H1 (cell line): Measurements from ENCODE around the gene VPS41. TPM values are rescaled to one million over a fixed set of nuclear protein-coding genes. Genes with fewer than 3 reads are reported as not detected.

Experiments
- CTCF ChIA-PET: fragments of 300-600 bp; sonication (Branson Sonifier 250); formaldehyde crosslinking; loops from one replicate; lab custom pipeline; 2021; ENCODE audit not compliant: partially characterized antibody; lab: Charles Lee
- POLR2A ChIA-PET: fragments of 300-600 bp; sonication (Branson Sonifier 250); formaldehyde crosslinking; loops from one replicate; lab custom pipeline; 2021; ENCODE audit warnings: inconsistent platforms; ENCODE audit not compliant: partially characterized antibody; lab: Charles Lee
- DNase-seq, 2 experiments: peaks; one replicate each; pipeline versions ENCODE4 v3.0.0 to v3.0.0-alpha.2; 2010 to 2022; ENCODE audit warnings: low spot score in 2 of 2, low read depth in 1 of 2, mixed read lengths in 1 of 2
- FAIRE-seq: peaks from 2 replicates; lab custom pipeline; 2011; peaks lifted over from hg19 to GRCh38; lab: Jason Lieb, UNC
- H2AFZ ChIP-seq: 2 replicates; pipeline ENCODE4 v1.8.1; 2012; ENCODE audit warnings: low read length, inconsistent platforms
- H2AK5ac ChIP-seq: 2 replicates; pipeline ENCODE4 v1.6.1; 2013; ENCODE audit warnings: low read depth, low read length
- H2BK120ac ChIP-seq: replicated peaks from 2 replicates; pipeline ENCODE3; 2013; ENCODE audit warnings: low read depth, low read length, inconsistent platforms
- H2BK12ac ChIP-seq: 2 replicates; pipeline ENCODE4 v1.6.1; 2013; ENCODE audit warnings: low read depth, low read length
- H2BK15ac ChIP-seq: 2 replicates; pipeline ENCODE4 v1.6.1; 2013; ENCODE audit warnings: low read length
- H2BK20ac ChIP-seq: 2 replicates; pipeline ENCODE4 v1.6.1; 2013; ENCODE audit warnings: low read length
- H2BK5ac ChIP-seq: 2 replicates; pipeline ENCODE4 v1.6.1; 2013; ENCODE audit warnings: low read depth, low read length
- H3K14ac ChIP-seq: 2 replicates; pipeline ENCODE4 v1.6.1; 2013; ENCODE audit warnings: inconsistent platforms; ENCODE audit not compliant: insufficient read length
- H3K18ac ChIP-seq: 2 replicates; pipeline ENCODE4 v1.6.1; 2013; ENCODE audit warnings: low read length; ENCODE audit errors: extremely low read depth
- H3K23ac ChIP-seq: 2 replicates; pipeline ENCODE4 v1.6.1; 2013; ENCODE audit warnings: inconsistent platforms; ENCODE audit not compliant: insufficient read length
- H3K23me2 ChIP-seq: 2 replicates; pipeline ENCODE4 v1.6.1; 2013; ENCODE audit warnings: low read depth, low read length
- H3K27ac ChIP-seq: 2 replicates; pipeline ENCODE4 v1.6.1; 2011; ENCODE audit warnings: low read depth, low read length, inconsistent platforms
- H3K27me3 ChIP-seq, 4 experiments: replicated peaks in 1 of 4; 1 replicate in 1 of 4; 2 replicates in 3 of 4; pipeline versions ENCODE4 v1.6.1 to v1.8.1; 2011 to 2013; ENCODE audit warnings: low read length in 3 of 4, mild to moderate bottlenecking in 3 of 4, inconsistent platforms in 2 of 4, mixed read lengths in 2 of 4, moderate library complexity in 1 of 4; ENCODE audit not compliant: control insufficient read depth in 3 of 4, insufficient read depth in 3 of 4; ENCODE audit errors: extremely low read depth in 1 of 4
- H3K36me3 ChIP-seq, 4 experiments: 2 replicates each; pipeline versions ENCODE4 v1.6.1 to v1.8.1; 2011 to 2013; ENCODE audit warnings: mild to moderate bottlenecking in 4 of 4, low read length in 3 of 4, moderate library complexity in 2 of 4, control low read depth in 1 of 4, inconsistent platforms in 1 of 4; ENCODE audit not compliant: insufficient read depth in 4 of 4, control insufficient read depth in 2 of 4
- H3K4ac ChIP-seq: replicated peaks from 2 replicates; pipeline ENCODE3; 2013; ENCODE audit warnings: low read length, low read depth, mixed read lengths, inconsistent platforms; ENCODE audit not compliant: insufficient read length
- H3K4me1 ChIP-seq, 4 experiments: replicated peaks in 1 of 4; 1 replicate in 1 of 4; 2 replicates in 3 of 4; pipeline versions ENCODE4 v1.6.1 to v1.8.1; 2011 to 2013; ENCODE audit warnings: low read length in 3 of 4, inconsistent platforms in 2 of 4, mixed read lengths in 1 of 4; ENCODE audit not compliant: insufficient read depth in 4 of 4, control insufficient read depth in 3 of 4
- H3K4me2 ChIP-seq, 2 experiments: 2 replicates each; pipeline versions ENCODE4 v1.6.1 to v1.8.1; 2011 to 2013; ENCODE audit warnings: low read depth in 2 of 2, low read length in 2 of 2, control low read depth in 1 of 2, inconsistent platforms in 1 of 2, mild to moderate bottlenecking in 1 of 2; ENCODE audit not compliant: insufficient read depth in 1 of 2
- H3K4me3 ChIP-seq, 4 experiments: fragments of 200-600, 300-600 bp in 1 of 4; sonication (generic), shearing (Covaris generic), sonication (Bioruptor Twin) in 1 of 4; 2 replicates each; pipeline versions ENCODE4 v1.5.1 to v1.8.1; 2011 to 2016; ENCODE audit warnings: low read length in 4 of 4, low read depth in 3 of 4, control low read depth in 2 of 4, inconsistent platforms in 2 of 4, mild to moderate bottlenecking in 2 of 4, mixed read lengths in 1 of 4, moderate library complexity in 1 of 4; ENCODE audit not compliant: insufficient read depth in 2 of 4; ENCODE audit errors: extremely low read depth in 1 of 4
- H3K56ac ChIP-seq: replicated peaks from 2 replicates; pipeline ENCODE3; 2013; ENCODE audit warnings: low read depth, mild to moderate bottlenecking, mixed read lengths, low read length, inconsistent platforms; ENCODE audit not compliant: insufficient read length
- H3K79me1 ChIP-seq: 2 replicates; pipeline ENCODE4 v1.6.1; 2013; ENCODE audit warnings: low read depth, low read length, control low read depth
- H3K79me2 ChIP-seq, 2 experiments: 2 replicates each; pipeline versions ENCODE4 v1.6.1 to v1.8.1; 2012 to 2013; ENCODE audit warnings: low read length in 2 of 2, mild to moderate bottlenecking in 2 of 2, inconsistent platforms in 1 of 2; ENCODE audit not compliant: insufficient read depth in 2 of 2, control insufficient read depth in 1 of 2
- H3K9ac ChIP-seq, 4 experiments: replicated peaks in 1 of 4; 1 replicate in 1 of 4; 2 replicates in 3 of 4; pipeline versions ENCODE4 v1.6.1 to v1.8.1; 2011 to 2013; ENCODE audit warnings: low read depth in 3 of 4, low read length in 3 of 4, control low read depth in 2 of 4, mild to moderate bottlenecking in 2 of 4, moderate library complexity in 2 of 4, inconsistent platforms in 1 of 4; ENCODE audit errors: extremely low read depth in 1 of 4
- H3K9me3 ChIP-seq, 2 experiments: 2 replicates each; pipeline versions ENCODE4 v1.6.1 to v1.8.1; 2012 to 2013; ENCODE audit warnings: mild to moderate bottlenecking in 2 of 2, moderate library complexity in 2 of 2, control low read depth in 1 of 2, inconsistent platforms in 1 of 2, low read depth in 1 of 2, low read length in 1 of 2, mixed read lengths in 1 of 2; ENCODE audit not compliant: insufficient read depth in 2 of 2
- H4K20me1 ChIP-seq, 2 experiments: replicated peaks in 1 of 2; 2 replicates each; pipeline versions ENCODE3 to v1.8.1; 2011 to 2013; ENCODE audit warnings: inconsistent platforms in 2 of 2, low read length in 2 of 2, mild to moderate bottlenecking in 1 of 2; ENCODE audit not compliant: insufficient read depth in 2 of 2, control insufficient read depth in 1 of 2
- H4K5ac ChIP-seq: 2 replicates; pipeline ENCODE4 v1.6.1; 2013; ENCODE audit warnings: low read length, low read depth, mixed read lengths, inconsistent platforms; ENCODE audit not compliant: insufficient read length
- H4K8ac ChIP-seq: 2 replicates; pipeline ENCODE4 v1.8.0; 2013; ENCODE audit warnings: mild to moderate bottlenecking, moderate library complexity, low read length, inconsistent platforms; ENCODE audit not compliant: insufficient read depth; ENCODE audit errors: extremely low read depth
- H4K91ac ChIP-seq: replicated peaks from 2 replicates; pipeline ENCODE3; 2013; ENCODE audit warnings: low read length, mixed read lengths, inconsistent platforms; ENCODE audit not compliant: insufficient read length
- CREB1 ChIP-seq: IDR thresholded peaks from 2 replicates; pipeline ENCODE4 v1.6.1; 2012; ENCODE audit warnings: inconsistent platforms
- EZH2 ChIP-seq: fragments of 200-600 bp; sonication (generic); IDR thresholded peaks from 2 replicates; pipeline ENCODE4 v1.7.1; 2012; ENCODE audit warnings: low read depth, mild to moderate bottlenecking, moderate library complexity, low read length, inconsistent platforms; ENCODE audit not compliant: severe bottlenecking
- JUND ChIP-seq: IDR thresholded peaks from 2 replicates; pipeline ENCODE4 v1.6.1; 2011; ENCODE audit warnings: mild to moderate bottlenecking, improper control_type of control experiment, low read length
- KDM4A ChIP-seq: IDR thresholded peaks from one replicate; pipeline ENCODE4 v1.7.1; 2012; ENCODE audit warnings: low read depth, mild to moderate bottlenecking, moderate library complexity, low read length, inconsistent platforms; ENCODE audit not compliant: severe bottlenecking
- WGBS, 2 experiments: shearing (Covaris generic) in 1 of 2; methylation state at CpG; one replicate each; pipeline versions ENCODE4 v1.1.6 to v1.1.7; 2013 to 2015; ENCODE audit warnings: low lambda C conversion rate in 2 of 2, mixed read lengths in 2 of 2, inconsistent platforms in 1 of 2, low coverage in 1 of 2, missing lambda C conversion rate in 1 of 2; ENCODE audit not compliant: insufficient replicate concordance in 2 of 2, insufficient coverage in 1 of 2, insufficient read length in 1 of 2; ENCODE audit errors: extremely low coverage in 1 of 2, missing lambda C conversion rate in 1 of 2; 5-methylcytosine and 5-hydroxymethylcytosine counted together
- polyA plus RNA-seq, 7 experiments: library from polyadenylated mRNA; depleted of rRNA in 3 of 7; stranded (reverse) in 5 of 7; unstranded in 2 of 7; fragments of >200 nt in 5 of 7; fragments of 200-250 nt in 2 of 7; gene quantifications; 1 replicate in 5 of 7; 2 replicates in 1 of 7; 4 replicates in 1 of 7; pipeline versions ENCODE4 v1.2.1 to v1.2.3, GENCODE V29; 2011 to 2013; ENCODE audit warnings: missing spikeins in 2 of 7, mixed read lengths in 2 of 7
- total RNA-seq: library from RNA; stranded (reverse); fragmentation: NEBNext Ultra II Directional; extraction: Animal tissue kit (Norgen Biotek cat#: 25700); gene quantifications from 2 replicates; pipeline ENCODE4 v1.2.1, GENCODE V29; 2021

VPS41 gene
- total and polyA plus RNA-seq, 2 of the 8 experiments (the other 6 are each of a cell fraction or from before 2014, with no cell fraction given): 10.7 to 63.3 TPM

DNA sequence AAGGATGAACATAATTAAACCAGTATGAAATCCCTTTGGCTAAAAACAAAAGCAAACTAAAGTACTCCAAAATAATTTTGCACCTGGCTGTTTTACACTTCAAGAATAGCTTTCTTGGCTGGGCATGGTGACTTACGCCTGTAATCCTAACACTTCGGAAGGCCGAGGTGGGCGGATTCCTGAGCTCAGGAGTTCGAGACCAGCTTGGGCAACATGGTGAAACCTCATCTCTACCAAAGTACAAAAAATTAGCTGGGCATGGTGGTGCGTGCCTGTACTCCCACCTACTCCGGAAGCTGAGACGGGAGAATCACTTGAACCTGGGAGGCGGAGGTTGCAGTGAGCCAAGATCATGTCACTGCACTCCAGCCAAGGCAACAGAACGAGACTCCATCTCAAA lies 185.7 kb downstream of the VPS41 start:
- WGBS, 2 experiments: 97% methylated on average over 9 of the region's 10 CpGs; no CpG with 5 or more reads in 1 of the 2 experiments
- TF ChIP-seq JUND (no peak), CREB1 (no peak), KDM4A (no peak), EZH2 (no peak)

More for the DNA sequence above, 185.7 kb downstream of the VPS41 start:
- H3K4me3 ChIP-seq: no peak overlapping the region
- no peak overlapping the region for H3K4me2 ChIP-seq
- no peak overlapping the region for H3K23ac ChIP-seq
- no peak overlapping the region for H3K14ac ChIP-seq
- no peak overlapping the region for H2BK20ac ChIP-seq
- no peak overlapping the region for H4K8ac ChIP-seq
- no peak overlapping the region for H3K9ac ChIP-seq
- no peaks in the 10 kb centered on the region for H4K20me1 ChIP-seq
- H3K23me2 ChIP-seq: no peaks in the 10 kb centered on the region
- H3K56ac ChIP-seq: no peak overlapping the region
- DNase-seq (no peak), FAIRE-seq (no peak)
- H3K9me3 ChIP-seq: no peaks in the 10 kb centered on the region; a peak in 1 of 4 replicates
- no peak overlapping the region for H2BK15ac ChIP-seq
- no peak overlapping the region for H2AFZ ChIP-seq
- peaks cover 0 to 7% (median 4%) of the 10 kb centered on the region in 4 experiments; a peak in 3 of 7 replicates for H3K4me1 ChIP-seq
- no peak overlapping the region for H2BK5ac ChIP-seq
- H3K79me1 ChIP-seq: no peaks in the 10 kb centered on the region
- no peaks in the 10 kb centered on the region for H3K27me3 ChIP-seq
- no peak overlapping the region for H3K27ac ChIP-seq
- no peak overlapping the region for H3K18ac ChIP-seq
- H2AK5ac ChIP-seq: no peak overlapping the region
- no peak overlapping the region for H3K4ac ChIP-seq
- CTCF ChIA-PET: interaction anchor here (0.6 to 1.9 kb wide), 3 partner anchors 14 to 316 kb away, joined by 3 to 4 read pairs (median 4); no protein-coding TSS in a partner anchor
- POLR2A ChIA-PET: no interaction called here
- no peak overlapping the region for H4K5ac ChIP-seq
- H2BK120ac ChIP-seq: no peak overlapping the region
- H2BK12ac ChIP-seq: no peak overlapping the region
- H3K79me2 ChIP-seq: no peaks in the 10 kb centered on the region
- H3K36me3 ChIP-seq: peaks cover 2 to 25% (median 6%) of the 10 kb centered on the region in 4 experiments; a peak in 6 of 8 replicates
- no peak overlapping the region for H4K91ac ChIP-seq
